RWPE2 (cell line): Measurements from ENCODE around the gene GRM5.

Source experiments
- ATAC-seq: fragments of 200-7000 bp; cut with Tn5 transposase; 3 replicates; pipeline ENCODE4 v1.9.1; 2021; ENCODE audit warnings: low read depth
- DNase-seq: peaks from one replicate; pipeline ENCODE4 v3.0.0-alpha.2; 2020; ENCODE audit warnings: low spot score
- H3K27ac ChIP-seq: fragments of 450-650 bp; 2 replicates; pipeline ENCODE4 v1.5.1; 2017; ENCODE audit warnings: mild to moderate bottlenecking; ENCODE audit not compliant: poor library complexity, severe bottlenecking
- H3K27me3 ChIP-seq: fragments of 250-450 bp; sonication (Bioruptor Pico); 2 replicates; pipeline ENCODE4 v1.5.1; 2021; ENCODE audit warnings: mild to moderate bottlenecking, moderate library complexity; ENCODE audit not compliant: insufficient read depth, poor library complexity, severe bottlenecking
- H3K36me3 ChIP-seq: fragments of 250-450 bp; sonication (Bioruptor Pico); 2 replicates; pipeline ENCODE4 v1.5.1; 2020; ENCODE audit warnings: low read depth, mild to moderate bottlenecking, moderate library complexity
- H3K4me1 ChIP-seq: fragments of 250-450 bp; sonication (Bioruptor Pico); 2 replicates; pipeline ENCODE4 v1.5.1; 2021; ENCODE audit warnings: mild to moderate bottlenecking, moderate library complexity; ENCODE audit not compliant: insufficient read depth, poor library complexity, severe bottlenecking
- H3K4me3 ChIP-seq: fragments of 250-450 bp; sonication (Bioruptor Pico); 2 replicates; pipeline ENCODE4 v1.5.1; 2021; ENCODE audit warnings: mild to moderate bottlenecking, moderate library complexity; ENCODE audit not compliant: severe bottlenecking
- H3K9me3 ChIP-seq: fragments of 250-450 bp; sonication (Bioruptor Pico); 2 replicates; pipeline ENCODE4 v1.5.1; 2021; ENCODE audit warnings: mild to moderate bottlenecking, moderate library complexity; ENCODE audit not compliant: severe bottlenecking
- CTCF ChIP-seq: fragments of 450-650 bp; IDR thresholded peaks from one replicate; pipeline ENCODE4 v1.5.1; 2017; ENCODE audit warnings: mild to moderate bottlenecking, moderate library complexity; ENCODE audit not compliant: poor library complexity, severe bottlenecking

Gene GRM5

GRCh38 chr11:88657076-88657738 is 408.6 kb downstream of the GRM5 start:
- no peaks in the 10 kb centered on the region for H3K36me3 ChIP-seq
- H3K4me3 ChIP-seq = no peak overlapping the region
- DNase-seq (no peak), ATAC-seq (no peak)
- TF ChIP-seq CTCF = no peak
- H3K27me3 ChIP-seq = no peaks in the 10 kb centered on the region
- no peaks in the 10 kb centered on the region for H3K9me3 ChIP-seq
- H3K4me1 ChIP-seq = peaks cover 4% of the 10 kb centered on the region
- no peak overlapping the region for H3K27ac ChIP-seq

- DNase-seq = no peak
- Histone ChIP-seq H3K27ac (no peak overlapping the region), H3K27me3 (no peaks in the 10 kb centered on the region), H3K36me3 (no peaks in the 10 kb centered on the region), H3K4me1 (peaks cover 4% of the 10 kb centered on the region), H3K9me3 (no peaks in the 10 kb centered on the region), H3K4me3 (no peak overlapping the region)
- TF ChIP-seq CTCF = no peak
- ATAC-seq = no peak
Observed at GRCh38 chr11:88656283-88656682, 409.5 kb downstream of the GRM5 start.

GRCh38 chr11:88655656-88656055 is 410.1 kb downstream of the GRM5 start:
- Histone ChIP-seq H3K4me3 (no peak overlapping the region), H3K27me3 (no peaks in the 10 kb centered on the region), H3K4me1 (peaks cover 4% of the 10 kb centered on the region), H3K9me3 (no peaks in the 10 kb centered on the region), H3K27ac (no peak overlapping the region), H3K36me3 (no peaks in the 10 kb centered on the region)
- no peak for TF ChIP-seq CTCF
- ATAC-seq (no peak), DNase-seq (no peak)

- Histone ChIP-seq H3K27me3 (no peaks in the 10 kb centered on the region), H3K9me3 (no peaks in the 10 kb centered on the region), H3K27ac (no peak overlapping the region), H3K36me3 (no peaks in the 10 kb centered on the region), H3K4me3 (no peak overlapping the region), H3K4me1 (peaks cover 4% of the 10 kb centered on the region)
- TF ChIP-seq CTCF = no peak
- DNase-seq = no peak
- no peak for ATAC-seq
Observed at GRCh38 chr11:88655196-88655595, 410.6 kb downstream of the GRM5 start.

GRCh38 chr11:88651556-88651955 is 414.2 kb downstream of the GRM5 start:
- no peak for TF ChIP-seq CTCF
- Histone ChIP-seq H3K4me3 (no peak overlapping the region), H3K36me3 (no peaks in the 10 kb centered on the region), H3K9me3 (no peaks in the 10 kb centered on the region), H3K27ac (no peak overlapping the region), H3K27me3 (no peaks in the 10 kb centered on the region), H3K4me1 (no peaks in the 10 kb centered on the region)
- DNase-seq (no peak), ATAC-seq (no peak)
